ENCODE data around the gene ERP44. TPM values are rescaled to one million over a fixed set of nuclear protein-coding genes. Genes with fewer than 3 reads are reported as not detected.

The ERP44 gene
- total RNA-seq, 1 donor: 18.2 TPM

GRCh38 chr9:99931155-99931840 is 167.5 kb downstream of the ERP44 start:
- H3K9me3 ChIP-seq (ENCODE audit: low read depth, low read length): peaks cover 1% of the 10 kb centered on the region
- H3K4me3 ChIP-seq (ENCODE audit: low read length): no peak overlapping the region
- no peaks in the 10 kb centered on the region for H3K4me1 ChIP-seq (ENCODE audit: insufficient read depth, low read length)

GRCh38 chr9:99929652-99930051 is 169.1 kb downstream of the ERP44 start:
- Histone ChIP-seq H3K4me3 (ENCODE audit: low read length) (no peak overlapping the region), H3K27me3 (ENCODE audit: insufficient read depth, low read length) (no peaks in the 10 kb centered on the region), H3K9me3 (ENCODE audit: low read depth, low read length) (peaks cover 8% of the 10 kb centered on the region), H3K4me1 (ENCODE audit: insufficient read depth, low read length) (no peaks in the 10 kb centered on the region)

More at GRCh38 chr9:99931155-99931840, 167.5 kb downstream of the ERP44 start:
- H3K27me3 ChIP-seq (ENCODE audit: insufficient read depth, low read length): no peaks in the 10 kb centered on the region

Other genes with a start within 250 kb of the ERP44 start
- 25.4 TPM for gene STX17, start 192.3 kb downstream of the ERP44 start, total RNA-seq
- 13.9 TPM for gene INVS, start 243 bp upstream of the ERP44 start, total RNA-seq

All from mononuclear cell (primary cell).